ENCODE measurements around the gene FSTL4. TPM values are rescaled to one million over a fixed set of nuclear protein-coding genes. Genes with fewer than 3 reads are reported as not detected.
"Not testable (repeated sequence)": the region's sequence is repeated elsewhere in the genome, so short reads cannot be mapped to it uniquely, and the experiment has no call there.

The FSTL4 gene
- total RNA-seq, 1 experiment from 2014 or later = not detected

DNA sequence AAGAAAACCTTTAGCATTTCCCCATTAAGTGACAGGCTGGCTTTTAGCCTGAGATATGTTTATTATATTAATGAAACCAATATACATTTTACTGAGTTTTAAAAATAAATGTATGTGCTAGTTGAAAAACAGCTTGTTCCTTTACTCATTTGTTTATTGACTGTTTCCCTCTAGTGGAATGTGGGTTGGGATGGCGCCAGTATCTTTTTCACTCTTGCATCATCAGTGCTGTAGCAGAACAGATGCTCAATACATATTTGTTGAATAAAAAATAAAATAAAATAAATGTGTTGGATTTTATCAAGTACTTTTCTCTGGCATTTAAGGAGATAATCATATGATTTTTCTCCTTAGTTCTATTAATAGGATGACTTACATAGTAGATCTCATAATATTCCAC is 43.0 kb downstream of the FSTL4 start:
- in situ Hi-C loops (cut with HindIII; ENCODE audit: low pct_unique_long_range_greater_than_20kb, low sequenced_read_pairs) = loop anchor here (25.0 kb wide), 1 partner anchor 293 kb away; no protein-coding TSS in a partner anchor
- DNase-seq (ENCODE audit: low read depth) = no peak

DNA sequence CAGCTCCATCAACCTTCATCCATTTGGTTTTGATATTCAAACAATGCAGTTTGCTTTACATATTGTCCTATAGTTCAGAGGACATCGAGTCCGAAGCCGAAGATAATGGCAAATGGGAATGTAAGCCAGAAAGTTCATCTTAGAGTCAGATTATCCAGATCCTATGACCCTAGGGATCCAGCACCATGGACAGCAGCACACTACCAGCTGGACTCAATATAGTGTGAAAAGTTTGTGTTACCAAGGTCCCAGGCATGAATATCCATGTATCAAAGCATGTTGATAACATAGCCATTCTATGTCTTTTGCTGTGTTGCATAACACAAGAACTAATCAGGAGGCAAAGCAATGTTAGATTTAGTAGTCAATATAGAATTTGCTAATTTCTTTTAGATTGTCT is 46.3 kb downstream of the FSTL4 start:
- DNase-seq (ENCODE audit: low read depth) = peak; percentile 16
- in situ Hi-C loops (cut with HindIII; ENCODE audit: low pct_unique_long_range_greater_than_20kb, low sequenced_read_pairs) = loop anchor here (25.0 kb wide), 1 partner anchor 296 kb away; no protein-coding TSS in a partner anchor

DNA sequence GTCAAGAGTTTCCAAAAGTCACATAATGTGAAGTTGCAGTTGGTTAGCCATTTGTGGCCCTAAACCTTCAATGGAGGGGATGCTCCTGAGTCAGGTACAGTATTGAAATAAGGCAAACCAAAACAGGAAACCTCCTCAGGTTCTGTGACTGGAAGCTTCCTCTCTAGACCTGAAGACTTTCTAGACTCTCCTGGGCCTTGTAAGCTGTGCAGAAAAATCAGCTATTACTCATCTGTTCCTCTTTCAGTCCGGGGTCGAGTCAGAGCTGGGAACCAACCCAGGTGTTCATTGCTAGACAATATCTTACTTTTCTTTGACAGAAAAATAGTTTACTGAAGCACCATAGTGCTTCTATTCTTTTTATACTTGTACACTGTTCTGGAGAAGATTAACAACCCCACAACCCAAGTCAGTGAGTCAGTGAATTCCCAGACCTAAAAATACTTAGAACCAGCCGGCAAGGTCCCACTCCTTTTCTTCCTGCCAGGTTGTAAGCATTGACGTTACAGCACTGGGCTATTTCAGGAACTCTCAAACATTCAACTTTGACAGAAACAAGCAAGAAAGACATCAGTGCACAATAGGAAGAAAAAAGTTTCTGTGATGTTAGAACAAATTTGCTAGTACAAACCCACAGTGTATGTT is 47.3 kb downstream of the FSTL4 start:
- in situ Hi-C loops (cut with HindIII; ENCODE audit: low pct_unique_long_range_greater_than_20kb, low sequenced_read_pairs) = loop anchor here (25.0 kb wide), 1 partner anchor 297 kb away; no protein-coding TSS in a partner anchor
- DNase-seq (ENCODE audit: low read depth) = no peak

DNA sequence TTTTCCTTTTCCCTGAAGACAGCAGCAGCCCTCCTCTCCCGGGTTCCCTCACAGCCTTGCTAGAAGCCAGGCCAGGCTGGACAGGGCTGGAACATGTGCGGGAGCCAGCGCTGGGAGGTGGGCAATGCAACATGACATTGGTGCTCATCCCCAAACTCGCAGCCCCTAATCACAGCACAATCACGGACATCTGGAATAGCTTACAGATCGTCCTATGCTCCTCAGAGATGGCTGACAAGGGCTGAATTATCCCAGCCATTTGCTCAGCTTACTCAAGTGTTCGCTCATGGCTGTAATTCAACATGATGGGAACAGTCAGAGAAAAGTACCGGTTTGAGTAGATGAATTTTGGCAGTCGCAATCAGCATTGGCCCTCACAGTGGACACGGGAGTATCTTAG is 49.8 kb downstream of the FSTL4 start:
- DNase-seq (ENCODE audit: low read depth) = no peak
- in situ Hi-C loops (cut with HindIII; ENCODE audit: low pct_unique_long_range_greater_than_20kb, low sequenced_read_pairs) = loop anchor here (25.0 kb wide), 1 partner anchor 300 kb away; no protein-coding TSS in a partner anchor

DNA sequence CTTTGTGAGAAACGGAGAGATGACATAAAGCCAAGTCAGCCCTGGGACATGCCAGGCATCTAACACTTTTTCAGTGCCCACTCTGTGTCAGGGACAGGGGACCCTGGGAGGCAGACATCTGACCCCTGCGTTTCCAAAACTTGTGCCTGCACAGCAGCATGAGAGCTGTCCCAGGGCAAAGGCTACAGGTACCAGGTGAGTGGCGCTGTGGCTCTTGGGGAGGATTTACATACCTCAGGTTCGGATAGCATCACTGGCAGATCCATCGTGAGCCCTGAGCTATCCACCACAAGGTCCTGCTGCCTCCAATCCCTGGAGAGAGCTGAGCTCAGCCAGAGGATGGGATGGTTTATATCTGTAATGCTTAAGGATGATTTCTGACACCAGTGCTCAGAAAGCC is 52.4 kb downstream of the FSTL4 start:
- in situ Hi-C loops (cut with HindIII; ENCODE audit: low pct_unique_long_range_greater_than_20kb, low sequenced_read_pairs) = loop anchor here (25.0 kb wide), 1 partner anchor 302 kb away; no protein-coding TSS in a partner anchor
- DNase-seq (ENCODE audit: low read depth) = no peak

DNA sequence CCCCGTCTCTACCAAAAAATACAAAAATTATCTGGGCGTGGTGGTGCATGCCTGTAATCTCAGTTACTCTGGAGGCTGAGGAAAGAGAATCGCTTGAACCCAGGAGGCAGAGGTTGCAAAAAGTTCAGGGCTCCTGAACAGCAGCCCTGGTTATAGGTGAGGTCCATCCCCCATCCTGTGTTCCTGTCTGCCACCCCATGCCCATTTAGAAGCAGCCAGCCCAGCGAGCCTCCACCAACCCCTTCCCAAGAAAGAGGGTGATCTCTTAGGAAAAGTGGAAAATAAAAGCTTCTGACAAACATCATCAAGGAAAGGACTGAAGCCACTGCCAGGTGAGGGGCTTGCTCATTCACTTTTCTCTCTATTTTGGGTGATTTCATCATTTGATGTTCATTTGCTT is 55.8 kb downstream of the FSTL4 start:
- in situ Hi-C loops (cut with HindIII; ENCODE audit: low pct_unique_long_range_greater_than_20kb, low sequenced_read_pairs) = loop anchor here (25.0 kb wide), 1 partner anchor 306 kb away; no protein-coding TSS in a partner anchor
- no peak for DNase-seq (ENCODE audit: low read depth)

DNA sequence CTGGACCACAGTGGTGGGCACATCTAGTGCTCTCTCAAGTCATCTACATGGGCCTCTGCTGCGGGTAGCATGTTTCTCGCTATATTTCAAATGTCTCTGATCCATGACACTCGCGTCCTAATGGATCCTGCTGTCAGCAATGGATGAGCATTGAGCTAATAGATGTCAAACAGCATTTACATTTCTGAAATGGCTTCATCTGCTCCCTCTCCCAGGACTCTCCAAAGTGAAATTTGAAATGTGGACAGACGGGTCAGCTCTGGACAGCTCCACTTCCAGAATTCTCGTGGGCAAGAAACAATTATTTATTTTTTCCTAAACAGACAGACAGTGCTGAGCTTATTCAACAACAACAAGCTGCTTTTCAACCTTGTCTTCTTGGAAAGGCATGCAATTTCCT is 58.1 kb downstream of the FSTL4 start:
- in situ Hi-C loops (cut with HindIII; ENCODE audit: low pct_unique_long_range_greater_than_20kb, low sequenced_read_pairs) = loop anchor here (25.0 kb wide), 1 partner anchor 308 kb away; no protein-coding TSS in a partner anchor
- no peak for DNase-seq (ENCODE audit: low read depth)

DNA sequence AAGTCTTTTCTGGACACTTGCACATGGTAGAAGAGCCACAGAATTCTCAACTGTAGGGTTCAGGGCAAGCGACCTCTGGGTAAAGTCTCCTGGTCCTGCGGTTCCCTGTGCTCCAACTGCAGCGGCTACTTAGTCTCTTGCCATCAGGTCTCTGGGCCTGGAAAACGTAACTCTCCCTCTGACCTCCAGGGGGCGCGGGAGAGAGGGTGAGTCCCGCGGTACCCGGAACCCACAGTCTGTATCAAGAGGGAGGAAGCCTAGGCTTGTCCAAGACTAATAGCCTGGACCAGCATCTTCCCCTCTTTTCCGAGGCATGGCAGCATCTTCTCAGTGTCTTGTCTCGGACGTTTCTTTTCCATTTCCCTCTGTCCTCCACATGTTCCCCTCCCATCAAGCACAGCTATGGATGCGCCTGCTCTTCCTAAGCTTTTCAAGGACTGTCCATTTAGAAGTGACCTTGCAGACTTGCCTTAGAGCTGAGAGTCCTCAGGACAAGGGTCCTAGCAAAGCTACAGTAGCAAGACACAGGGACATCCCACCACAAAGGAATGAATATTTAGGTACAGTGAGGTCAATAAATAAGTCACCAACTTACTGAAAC is 59.3 kb downstream of the FSTL4 start:
- in situ Hi-C loops (cut with HindIII; ENCODE audit: low pct_unique_long_range_greater_than_20kb, low sequenced_read_pairs) = loop anchor here (25.0 kb wide), 1 partner anchor 309 kb away; no protein-coding TSS in a partner anchor

DNA sequence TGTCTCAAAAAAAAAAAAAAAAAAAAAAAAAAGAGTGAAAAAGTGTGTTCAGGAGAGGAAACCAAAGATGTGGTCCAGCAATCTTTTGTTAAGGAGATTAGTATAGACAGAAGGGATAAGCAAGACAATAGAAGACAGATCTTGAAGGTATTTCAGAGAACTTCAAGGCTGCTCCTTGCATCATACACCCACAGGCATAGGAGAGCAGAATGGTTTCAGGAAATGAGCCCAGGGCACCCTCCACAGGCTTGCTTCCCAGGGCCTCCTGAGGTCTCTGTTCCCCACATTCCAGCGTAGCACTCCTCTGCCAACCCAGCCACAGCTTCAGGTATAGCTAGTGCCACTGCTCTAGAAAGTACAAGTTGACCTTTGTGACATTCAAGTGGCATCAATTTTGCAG is 65.8 kb downstream of the FSTL4 start:
- in situ Hi-C loops (cut with HindIII; ENCODE audit: low pct_unique_long_range_greater_than_20kb, low sequenced_read_pairs) = no loop called here
- no peak for DNase-seq (ENCODE audit: low read depth)

More for the DNA sequence above, 59.3 kb downstream of the FSTL4 start:
- DNase-seq (ENCODE audit: low read depth) = peak; percentile 39

DNA sequence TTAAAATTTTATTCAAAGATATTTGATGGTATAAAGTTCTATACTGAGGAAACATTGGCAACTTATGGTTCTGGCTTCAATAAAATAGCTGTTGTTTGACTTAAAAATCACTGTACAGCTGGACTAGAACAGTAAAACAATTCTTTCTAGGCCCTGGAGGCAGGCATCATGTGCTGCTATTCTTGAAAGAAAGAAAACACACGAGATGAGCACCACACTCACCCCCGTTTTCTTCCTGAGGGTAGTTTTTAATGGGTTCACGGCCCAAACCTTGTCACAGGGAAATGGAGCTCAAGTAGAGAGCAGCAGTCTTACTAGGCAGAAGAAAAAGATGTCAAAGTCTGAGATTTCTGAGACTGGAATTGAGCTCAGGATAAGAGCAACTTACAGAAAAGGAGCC is 68.0 kb downstream of the FSTL4 start:
- in situ Hi-C loops (cut with HindIII; ENCODE audit: low pct_unique_long_range_greater_than_20kb, low sequenced_read_pairs) = no loop called here
- no peak for DNase-seq (ENCODE audit: low read depth)

DNA sequence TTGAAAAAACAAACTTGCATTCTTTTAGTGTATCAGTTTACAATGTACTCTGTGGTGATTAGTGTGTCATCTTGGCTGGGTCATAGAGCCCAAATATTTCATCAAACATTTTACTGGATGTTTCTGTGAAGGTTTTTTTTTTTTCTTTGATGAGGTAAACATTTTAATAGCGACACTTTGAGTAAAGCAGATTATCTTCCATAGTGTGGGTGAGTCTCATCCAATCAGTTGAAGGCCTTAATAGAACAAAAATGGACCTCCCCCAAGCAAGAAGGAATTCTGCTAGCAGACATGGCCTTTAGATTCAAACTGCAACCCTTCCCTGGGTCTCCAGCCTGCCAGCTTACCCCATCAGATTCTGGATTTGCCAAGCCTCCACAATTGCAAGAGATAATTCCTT is 72.5 kb downstream of the FSTL4 start:
- in situ Hi-C loops (cut with HindIII; ENCODE audit: low pct_unique_long_range_greater_than_20kb, low sequenced_read_pairs) = no loop called here
- DNase-seq (ENCODE audit: low read depth) = no peak

DNA sequence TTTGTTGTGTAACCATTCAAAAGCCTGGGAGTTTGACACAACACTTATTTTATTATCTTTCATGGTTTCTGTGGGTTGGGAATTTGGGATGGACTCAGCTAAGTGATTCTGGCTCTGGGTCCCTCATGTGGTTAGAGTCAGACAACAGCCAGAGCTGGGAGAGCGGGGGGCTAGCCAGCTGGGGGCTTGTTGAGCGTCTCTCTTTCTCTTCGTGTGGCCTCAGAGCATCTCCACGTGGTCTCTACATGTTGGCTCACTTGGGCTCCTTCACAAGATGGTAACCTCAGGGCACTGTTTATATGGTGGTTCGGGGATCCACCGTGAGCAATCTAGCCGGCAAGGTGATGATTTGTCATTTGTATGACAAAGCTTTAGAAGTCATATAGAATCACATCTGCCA is 73.6 kb downstream of the FSTL4 start:
- in situ Hi-C loops (cut with HindIII; ENCODE audit: low pct_unique_long_range_greater_than_20kb, low sequenced_read_pairs) = no loop called here
- no peak for DNase-seq (ENCODE audit: low read depth)

DNA sequence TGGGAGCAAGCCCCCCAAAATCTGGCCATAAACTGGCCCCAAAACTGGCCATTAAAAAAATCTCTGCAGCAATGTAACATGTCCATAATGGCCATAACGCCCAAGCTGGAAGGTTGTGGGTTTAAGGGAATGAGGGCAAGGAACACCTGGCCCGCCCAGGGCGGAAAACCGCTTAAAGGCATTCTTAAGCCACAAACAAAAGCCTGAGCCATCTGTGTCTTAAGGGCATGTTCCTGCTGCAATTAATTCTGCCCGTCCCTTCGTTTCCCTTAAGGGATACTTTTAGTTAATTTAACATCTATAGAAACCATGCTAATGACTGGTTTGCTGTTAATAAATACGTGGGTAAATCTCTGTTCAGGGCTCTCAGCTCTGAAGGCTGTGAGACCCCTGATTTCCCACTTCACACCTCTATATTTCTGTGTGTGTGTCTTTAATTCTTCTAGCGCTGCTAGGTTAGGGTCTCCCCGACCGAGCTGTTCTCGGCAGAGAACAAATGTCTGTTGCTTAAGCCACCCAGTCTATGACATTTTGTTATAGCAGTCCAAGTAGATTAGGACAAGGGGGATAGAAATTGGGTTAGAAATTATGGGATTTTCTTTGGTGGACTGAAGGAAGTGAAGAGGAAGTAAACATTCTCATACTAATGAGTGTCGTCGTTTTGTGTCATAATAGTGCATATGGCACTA is 77.0 kb downstream of the FSTL4 start:
- DNase-seq (ENCODE audit: low read depth); in situ Hi-C loops (cut with HindIII; ENCODE audit: low pct_unique_long_range_greater_than_20kb, low sequenced_read_pairs): not testable (repeated sequence)

DNA sequence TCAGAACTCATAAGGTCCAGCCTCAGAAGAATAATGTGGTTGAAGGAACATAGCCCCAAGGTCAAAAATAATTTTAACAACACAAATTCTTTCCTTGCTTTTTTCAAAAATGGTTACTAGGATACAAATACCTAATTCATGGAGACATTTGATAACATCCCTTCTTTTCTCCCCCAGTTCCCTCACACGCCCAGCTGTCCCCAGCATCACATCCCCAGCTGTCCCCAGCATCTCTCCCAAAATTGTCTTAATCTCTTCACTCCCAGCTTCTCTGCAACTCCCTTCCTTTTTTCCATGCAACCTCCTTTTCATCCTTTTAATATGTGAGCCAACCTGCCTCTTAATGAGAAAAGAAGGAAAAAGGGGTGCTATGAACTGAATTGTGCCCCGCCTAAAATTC is 77.8 kb downstream of the FSTL4 start:
- in situ Hi-C loops (cut with HindIII; ENCODE audit: low pct_unique_long_range_greater_than_20kb, low sequenced_read_pairs) = no loop called here

DNA sequence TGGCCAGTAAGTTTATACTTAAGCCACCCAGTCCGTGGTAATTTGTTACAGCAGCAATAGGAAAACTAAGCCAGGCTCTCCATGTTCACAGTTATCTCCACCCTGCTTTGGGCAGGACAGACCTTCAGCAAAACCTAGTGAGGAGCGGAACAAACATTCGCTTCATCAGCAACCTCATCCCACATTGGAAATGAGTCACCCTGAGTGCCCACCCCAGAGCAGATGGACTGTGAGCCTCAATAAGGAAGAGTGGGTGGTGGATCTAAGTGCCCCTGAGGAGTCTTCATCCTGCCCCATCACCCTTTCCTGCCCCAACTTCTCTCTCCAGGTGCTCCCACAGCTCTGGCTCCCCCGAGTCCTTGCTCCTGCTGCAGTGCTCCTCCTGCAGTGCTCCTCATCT is 78.8 kb downstream of the FSTL4 start:
- in situ Hi-C loops (cut with HindIII; ENCODE audit: low pct_unique_long_range_greater_than_20kb, low sequenced_read_pairs) = no loop called here
- no peak for DNase-seq (ENCODE audit: low read depth)

More for the DNA sequence above, 77.8 kb downstream of the FSTL4 start:
- DNase-seq (ENCODE audit: low read depth) = no peak

DNA sequence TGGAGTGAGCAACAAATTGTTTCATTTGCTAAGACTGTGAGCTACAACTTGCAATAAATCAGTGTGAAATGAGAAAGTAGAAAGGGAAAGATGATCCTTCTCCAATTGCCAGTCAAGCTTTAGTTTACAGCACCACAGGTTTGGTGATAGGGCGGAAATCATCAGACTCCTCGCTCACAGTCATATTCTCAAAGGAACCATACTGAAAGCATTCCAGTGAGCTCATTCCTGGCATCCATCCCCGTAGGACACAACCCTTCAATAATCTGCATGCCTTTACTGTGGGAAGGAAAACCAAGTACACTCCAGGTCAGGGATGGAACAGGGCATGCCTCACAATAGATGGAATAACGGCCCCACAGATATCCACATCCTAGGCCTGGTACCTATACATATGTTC is 80.7 kb downstream of the FSTL4 start:
- in situ Hi-C loops (cut with HindIII; ENCODE audit: low pct_unique_long_range_greater_than_20kb, low sequenced_read_pairs) = no loop called here
- DNase-seq (ENCODE audit: low read depth) = no peak

DNA sequence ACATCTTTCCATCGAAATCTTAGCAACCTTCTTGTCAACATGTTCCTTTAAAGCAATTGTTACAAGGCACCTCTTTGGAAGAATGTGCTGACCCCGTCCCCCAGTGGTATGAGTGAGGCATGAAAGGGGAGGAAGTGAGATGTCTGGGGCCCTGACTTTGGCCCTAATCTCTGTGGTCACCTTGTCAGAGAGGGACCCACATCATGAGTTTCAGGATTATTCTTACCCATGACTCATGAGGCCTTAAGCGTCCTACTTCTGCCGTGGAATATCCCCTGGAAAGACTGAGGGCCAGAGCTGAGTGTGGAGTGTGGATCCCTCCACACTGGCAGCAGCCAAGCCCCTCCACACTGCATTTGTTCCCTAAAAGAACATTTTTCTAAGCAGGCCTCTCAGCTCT is 81.2 kb downstream of the FSTL4 start:
- DNase-seq (ENCODE audit: low read depth) = no peak
- in situ Hi-C loops (cut with HindIII; ENCODE audit: low pct_unique_long_range_greater_than_20kb, low sequenced_read_pairs) = no loop called here

DNA sequence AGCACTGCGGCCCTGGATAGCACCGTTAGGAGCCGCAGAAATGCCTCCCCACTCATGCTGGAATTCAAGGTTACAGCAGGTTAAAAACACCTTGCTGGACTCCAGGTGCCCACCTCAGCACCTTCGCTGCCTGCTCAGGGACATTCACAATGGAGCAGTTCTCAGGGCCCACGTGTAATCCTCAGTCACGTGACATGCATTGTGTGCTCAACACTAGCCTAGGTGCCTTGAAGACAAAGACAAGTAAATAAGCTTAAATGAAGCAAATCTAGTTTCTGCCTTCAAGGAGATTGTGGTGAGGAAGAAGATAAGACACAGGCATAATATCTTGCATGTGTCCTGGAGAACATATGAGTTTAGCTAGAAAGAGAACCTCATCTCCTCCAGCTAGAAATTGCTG is 82.1 kb downstream of the FSTL4 start:
- DNase-seq (ENCODE audit: low read depth) = no peak
- in situ Hi-C loops (cut with HindIII; ENCODE audit: low pct_unique_long_range_greater_than_20kb, low sequenced_read_pairs) = no loop called here

DNA sequence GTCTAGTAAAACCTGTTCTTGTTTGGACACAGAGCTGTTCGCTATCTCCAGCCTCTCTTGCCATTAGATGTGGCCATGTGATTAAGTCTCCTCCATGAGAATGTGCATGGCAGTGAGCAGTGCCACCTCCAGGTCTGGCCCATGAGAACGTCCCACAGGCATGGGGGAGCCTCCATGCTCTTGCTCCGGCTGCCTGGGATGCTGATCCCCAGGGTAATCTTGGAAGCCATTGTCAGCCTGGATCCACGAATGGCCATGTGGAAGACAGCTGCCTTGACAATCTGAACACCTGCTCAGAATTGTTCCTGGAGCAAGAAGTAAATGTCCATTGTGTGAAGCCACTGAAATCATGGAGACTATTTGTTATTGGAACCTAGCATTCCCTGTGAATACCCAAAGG is 83.5 kb downstream of the FSTL4 start:
- in situ Hi-C loops (cut with HindIII; ENCODE audit: low pct_unique_long_range_greater_than_20kb, low sequenced_read_pairs) = no loop called here
- DNase-seq (ENCODE audit: low read depth) = no peak

Data from Caki2 (cell line).